SKM-1 treated with dmso at 0.1 percent for 144 hours (cell line): Measurements from ENCODE around the gene ATXN10.
"Not testable (repeated sequence)": the region's sequence is repeated elsewhere in the genome, so short reads cannot be mapped to it uniquely, and the experiment has no call there.

Source experiments
- DNase-seq: peaks from one replicate; lab custom pipeline; 2025; ENCODE audit not compliant: unreplicated experiment; lab: John Stamatoyannopoulos, UW

The ATXN10 gene

GRCh38 chr22:45704648-45705047 is 33.0 kb downstream of the ATXN10 start:
- no peak for DNase-seq

GRCh38 chr22:45707605-45708004 is 36.0 kb downstream of the ATXN10 start:
- DNase-seq: no peak

DNA sequence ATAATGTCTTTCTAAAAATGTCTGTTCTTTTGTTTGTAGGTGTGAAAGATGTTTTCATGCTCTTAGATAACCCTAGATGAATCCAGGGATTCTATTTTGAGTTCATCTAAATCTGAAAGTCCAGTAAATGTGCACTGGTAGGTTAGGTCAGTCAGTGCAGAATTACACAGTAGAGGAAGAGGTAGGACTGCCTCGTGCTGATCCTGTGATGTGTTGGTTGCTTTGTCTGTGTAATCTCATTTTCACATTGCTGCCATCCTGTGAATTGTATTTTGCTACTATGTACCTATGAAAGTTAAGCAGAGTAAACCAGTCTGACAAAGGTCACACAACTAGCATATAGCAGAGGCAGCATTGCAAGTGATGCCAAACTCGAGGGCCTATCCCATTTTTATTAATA is 36.5 kb downstream of the ATXN10 start:
- no peak for DNase-seq

- DNase-seq: no peak
Measured at GRCh38 chr22:45709060-45709739, 37.6 kb downstream of the ATXN10 start.

GRCh38 chr22:45709866-45710265 is 38.2 kb downstream of the ATXN10 start:
- DNase-seq: no peak

DNA sequence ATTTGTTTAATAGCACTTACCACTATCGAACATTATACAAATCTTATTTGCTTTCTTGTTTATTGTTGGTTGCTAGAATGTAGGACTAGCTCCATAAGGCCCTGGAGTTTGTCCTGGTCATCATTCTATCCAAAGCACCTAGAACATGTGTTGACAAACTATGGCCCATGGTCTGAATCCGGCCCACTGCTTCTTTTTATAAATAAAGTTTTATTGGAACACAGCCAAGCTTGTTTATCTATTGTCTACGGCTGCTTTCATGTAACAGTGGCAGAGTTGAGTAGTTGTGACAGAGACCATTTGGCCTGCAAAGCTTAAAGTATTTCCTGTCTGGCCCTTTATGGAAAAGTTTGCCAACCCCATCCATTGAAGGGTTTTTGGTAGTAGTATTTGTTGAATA is 38.8 kb downstream of the ATXN10 start:
- DNase-seq: no peak

DNA sequence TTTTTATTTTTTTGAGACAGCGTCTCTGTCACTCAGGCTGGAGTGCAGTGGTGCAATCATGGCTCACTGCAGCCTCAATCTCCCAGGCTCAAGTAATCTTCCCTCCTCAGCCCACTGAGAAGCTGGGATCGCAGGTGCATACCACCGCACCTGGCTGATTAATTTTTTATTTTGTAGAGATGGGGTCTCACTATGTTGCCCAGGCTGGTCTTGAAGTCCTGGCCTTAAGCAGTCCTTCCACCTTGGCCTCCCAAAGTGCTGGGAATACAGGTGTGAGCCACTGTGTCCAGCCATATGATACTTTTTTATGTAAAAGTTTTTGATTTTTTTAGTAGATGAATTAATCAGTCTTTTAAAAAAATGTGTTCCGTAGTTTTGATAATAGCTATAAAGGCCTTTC is 42.8 kb downstream of the ATXN10 start:
- not testable (repeated sequence) for DNase-seq

GRCh38 chr22:45717789-45718188 is 46.2 kb downstream of the ATXN10 start:
- no peak for DNase-seq

DNA sequence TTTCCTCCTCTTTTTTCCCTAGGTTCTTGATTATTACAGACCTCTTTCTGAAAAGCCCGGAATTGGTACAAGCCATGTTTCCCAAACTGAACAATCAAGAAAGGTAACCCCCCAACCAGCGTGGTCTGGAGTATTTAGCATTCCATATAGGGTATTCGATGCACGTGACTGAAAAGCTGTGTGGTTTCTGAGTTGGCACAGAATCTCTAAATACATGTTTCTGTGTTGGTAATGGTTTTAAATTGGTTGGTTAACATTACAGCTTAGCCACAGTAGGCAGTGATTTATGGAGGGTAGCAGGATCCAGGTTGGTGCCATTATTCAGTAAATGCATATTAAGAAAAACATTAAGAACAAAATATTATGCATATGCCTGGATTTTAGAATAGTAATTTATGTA is 46.8 kb downstream of the ATXN10 start:
- DNase-seq: no peak

GRCh38 chr22:45720839-45721378 is 49.3 kb downstream of the ATXN10 start:
- no peak for DNase-seq

GRCh38 chr22:45722006-45722405 is 50.4 kb downstream of the ATXN10 start:
- no peak for DNase-seq

- DNase-seq: no peak
Measured at GRCh38 chr22:45726081-45726480, 54.4 kb downstream of the ATXN10 start.

DNA sequence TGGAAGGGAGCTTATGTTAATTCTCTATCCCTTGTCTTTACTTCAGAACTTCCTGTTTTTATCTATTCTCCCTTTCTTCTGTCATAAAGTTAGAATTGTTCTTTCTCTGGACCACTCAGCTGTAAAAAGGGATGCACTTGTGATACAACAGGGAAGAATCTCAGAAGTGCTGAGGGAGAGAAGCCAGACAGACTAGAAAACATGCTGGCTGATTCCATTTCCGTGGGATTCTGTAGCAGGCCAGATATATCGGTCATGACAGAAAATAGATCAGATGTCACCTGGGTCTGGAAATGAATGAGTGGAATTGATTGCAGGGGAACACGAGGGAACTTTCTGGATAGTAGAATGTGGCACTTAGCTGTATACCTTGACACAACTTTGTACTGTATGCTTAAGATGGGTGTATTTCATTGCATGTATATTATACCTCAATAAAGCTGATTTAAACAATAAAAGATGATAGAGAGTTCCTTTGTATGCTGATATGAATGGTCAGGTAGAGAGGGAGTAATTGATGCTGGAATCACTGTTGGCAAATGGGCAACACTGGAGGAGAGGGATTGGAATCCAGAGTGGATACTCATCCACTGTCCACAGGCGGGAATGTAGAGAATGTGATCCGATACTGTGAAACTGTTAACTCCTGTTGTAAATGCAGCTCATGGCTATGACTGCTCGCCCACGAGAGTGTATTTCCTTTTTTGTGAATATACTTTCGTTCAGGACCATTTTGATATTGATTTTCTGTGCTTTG is 59.6 kb downstream of the ATXN10 start:
- DNase-seq: no peak

DNA sequence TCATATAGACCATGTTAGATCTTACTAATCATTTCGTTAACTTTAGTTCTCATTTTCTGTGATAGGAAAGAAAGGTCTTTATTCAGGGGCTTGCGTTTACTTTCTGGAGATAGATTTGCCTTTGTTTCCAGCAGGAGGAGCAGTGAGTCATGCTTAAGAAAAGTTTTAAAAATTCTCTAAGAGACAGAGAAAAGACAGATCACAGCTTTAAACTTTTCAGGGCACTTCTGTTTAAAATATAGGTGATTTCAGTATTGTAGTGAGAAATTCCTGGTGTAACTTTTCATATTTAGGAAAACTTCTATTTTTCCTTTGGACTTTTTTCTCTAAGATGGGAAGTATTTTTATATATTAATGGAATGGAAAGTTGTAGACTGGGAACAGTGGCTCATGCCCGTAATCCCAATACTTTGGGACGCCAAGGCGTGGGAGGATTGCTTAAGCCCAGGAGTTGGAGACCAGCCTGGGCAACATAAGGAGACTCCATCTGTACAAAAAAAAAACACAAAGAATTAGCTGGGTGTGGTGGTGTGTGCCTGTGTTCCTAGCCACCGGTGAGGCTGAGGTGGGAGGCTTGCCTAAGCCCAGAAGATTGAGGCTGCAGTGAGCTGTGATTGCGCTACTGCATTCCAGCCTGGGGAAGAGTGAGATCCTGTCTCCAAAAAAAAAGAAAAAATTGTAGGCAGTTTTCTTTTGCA is 60.3 kb downstream of the ATXN10 start:
- DNase-seq: no peak

GRCh38 chr22:45735273-45735672 is 63.6 kb downstream of the ATXN10 start:
- DNase-seq: no peak

GRCh38 chr22:45738206-45738605 is 66.6 kb downstream of the ATXN10 start:
- no peak for DNase-seq

- DNase-seq: no peak
Measured at GRCh38 chr22:45740236-45740635, 68.6 kb downstream of the ATXN10 start.

DNA sequence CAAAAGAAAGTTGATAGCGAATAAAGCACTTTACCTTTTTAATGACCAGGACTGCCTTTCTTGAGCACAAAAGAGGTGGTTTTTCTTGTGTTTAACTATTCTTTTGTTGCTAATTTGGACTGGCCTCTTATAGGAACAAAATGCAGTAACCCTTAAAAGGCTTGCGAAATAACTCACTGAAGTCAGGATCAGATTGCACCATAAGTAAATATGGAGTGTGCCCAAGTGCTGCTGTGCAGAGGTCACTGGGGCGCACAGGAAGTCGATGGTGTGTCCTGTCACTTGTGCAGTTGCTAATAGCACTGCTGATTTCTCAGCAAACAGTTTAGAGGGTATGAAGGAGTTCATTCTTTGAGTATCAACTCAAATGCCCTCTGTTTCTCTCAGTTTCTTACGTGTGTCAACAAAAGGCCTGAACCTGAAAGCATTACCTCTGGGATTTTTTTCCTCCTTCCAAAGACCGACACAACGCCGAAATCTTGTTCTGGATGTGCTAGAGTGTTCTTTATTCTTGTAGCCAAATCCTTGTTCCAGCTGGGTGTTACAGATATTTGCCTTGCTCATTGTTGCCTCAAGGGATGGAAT is 71.3 kb downstream of the ATXN10 start:
- peak; percentile 89 for DNase-seq

GRCh38 chr22:45743687-45744086 is 72.1 kb downstream of the ATXN10 start:
- DNase-seq: no peak

DNA sequence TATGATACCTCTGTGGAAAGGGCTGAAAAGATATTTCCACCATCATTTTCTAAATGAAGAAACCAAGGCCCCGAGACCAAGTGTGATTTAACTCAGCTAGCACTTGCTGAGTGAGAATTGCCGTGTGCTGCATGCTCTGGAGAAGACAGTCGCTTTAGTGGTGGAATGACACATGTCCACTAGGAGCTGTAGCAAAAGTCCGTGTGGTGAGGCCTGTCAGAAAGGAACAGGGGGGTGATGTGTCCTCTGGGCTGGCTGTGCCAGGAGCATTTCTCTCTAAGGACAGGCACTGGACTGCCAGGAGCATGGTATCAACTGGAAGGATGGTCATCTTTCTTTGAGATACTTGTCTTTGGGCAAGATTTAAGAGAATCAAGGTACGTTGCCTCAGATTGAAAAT is 72.8 kb downstream of the ATXN10 start:
- DNase-seq: no peak

DNA sequence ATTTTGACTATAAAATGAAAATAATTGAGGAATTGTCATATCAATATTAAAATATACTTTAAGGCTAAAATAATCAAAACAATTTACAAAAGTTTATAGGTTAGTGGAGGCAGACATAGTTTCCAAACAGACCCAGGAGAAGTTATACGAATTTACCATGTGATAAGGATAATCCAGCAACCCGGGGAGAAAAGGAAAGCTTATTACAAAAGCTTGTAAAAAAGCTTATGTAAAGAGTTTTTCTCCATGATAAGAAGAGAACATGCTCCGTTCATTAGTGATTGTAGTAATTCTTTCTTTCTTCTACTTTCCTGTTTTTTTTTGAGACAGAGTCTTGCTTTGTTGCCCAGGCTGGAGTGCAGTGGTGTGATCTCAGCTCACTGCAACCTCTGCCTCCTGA is 79.0 kb downstream of the ATXN10 start:
- no peak for DNase-seq
